ENCODE data around the gene CASS4. TPM values are rescaled to one million over a fixed set of nuclear protein-coding genes. Genes with fewer than 3 reads are reported as not detected.

The CASS4 gene
- total and polyA plus RNA-seq, 9 of the 15 experiments (the other 6 are each of a cell fraction or from before 2014, with no cell fraction given) = 8.1 to 53.8 (median 26.7) TPM

GRCh38 chr20:56468316-56469076 lies 56.4 kb downstream of the CASS4 start, which contains the start of gene RTF2 (continued):
- TF ChIP-seq MYBL2 (IDR thresholded peaks at IDR 0.05; ENCODE audit: low read depth) (no peak), MYBL2 (CRISPR knock-in tag; IDR thresholded peaks at IDR 0.05; ENCODE audit: borderline replicate concordance) (no peak), NONO (IDR thresholded peaks at IDR 0.05; ENCODE audit: low read depth in 2 of 2, low read length in 1 of 2) (no peak), HNRNPH1 (optimal IDR thresholded peaks at IDR 0.05; ENCODE audit: low read depth, low read length) (no peak), ZNF583 (CRISPR knock-in tag; IDR thresholded peaks at IDR 0.05) (no peak), STAG1 (CRISPR knock-in tag; IDR thresholded peaks at IDR 0.05; ENCODE audit: borderline replicate concordance) (no peak), RHOXF2B (CRISPR knock-in tag; conservative IDR thresholded peaks at IDR 0.05) (no peak), REST (IDR thresholded peaks at IDR 0.05; ENCODE audit: borderline replicate concordance) (no peak), REST (CRISPR knock-in tag; IDR thresholded peaks at IDR 0.05; ENCODE audit: low read depth) (no peak), ZNF77 (CRISPR knock-in tag; IDR thresholded peaks at IDR 0.05) (no peak), IRF2 (CRISPR knock-in tag; IDR thresholded peaks at IDR 0.05) (no peak)
- TF ChIP-seq, protein P1, sequence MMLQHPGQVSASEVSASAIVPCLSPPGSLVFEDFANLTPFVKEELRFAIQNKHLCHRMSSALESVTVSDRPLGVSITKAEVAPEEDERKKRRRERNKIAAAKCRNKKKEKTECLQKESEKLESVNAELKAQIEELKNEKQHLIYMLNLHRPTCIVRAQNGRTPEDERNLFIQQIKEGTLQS (IDR thresholded peaks at IDR 0.05) = no peak
- TF ChIP-seq, protein P1 (CRISPR knock-in tag; conservative IDR thresholded peaks at IDR 0.05) = no peak
- TF ChIP-seq, protein P2, sequence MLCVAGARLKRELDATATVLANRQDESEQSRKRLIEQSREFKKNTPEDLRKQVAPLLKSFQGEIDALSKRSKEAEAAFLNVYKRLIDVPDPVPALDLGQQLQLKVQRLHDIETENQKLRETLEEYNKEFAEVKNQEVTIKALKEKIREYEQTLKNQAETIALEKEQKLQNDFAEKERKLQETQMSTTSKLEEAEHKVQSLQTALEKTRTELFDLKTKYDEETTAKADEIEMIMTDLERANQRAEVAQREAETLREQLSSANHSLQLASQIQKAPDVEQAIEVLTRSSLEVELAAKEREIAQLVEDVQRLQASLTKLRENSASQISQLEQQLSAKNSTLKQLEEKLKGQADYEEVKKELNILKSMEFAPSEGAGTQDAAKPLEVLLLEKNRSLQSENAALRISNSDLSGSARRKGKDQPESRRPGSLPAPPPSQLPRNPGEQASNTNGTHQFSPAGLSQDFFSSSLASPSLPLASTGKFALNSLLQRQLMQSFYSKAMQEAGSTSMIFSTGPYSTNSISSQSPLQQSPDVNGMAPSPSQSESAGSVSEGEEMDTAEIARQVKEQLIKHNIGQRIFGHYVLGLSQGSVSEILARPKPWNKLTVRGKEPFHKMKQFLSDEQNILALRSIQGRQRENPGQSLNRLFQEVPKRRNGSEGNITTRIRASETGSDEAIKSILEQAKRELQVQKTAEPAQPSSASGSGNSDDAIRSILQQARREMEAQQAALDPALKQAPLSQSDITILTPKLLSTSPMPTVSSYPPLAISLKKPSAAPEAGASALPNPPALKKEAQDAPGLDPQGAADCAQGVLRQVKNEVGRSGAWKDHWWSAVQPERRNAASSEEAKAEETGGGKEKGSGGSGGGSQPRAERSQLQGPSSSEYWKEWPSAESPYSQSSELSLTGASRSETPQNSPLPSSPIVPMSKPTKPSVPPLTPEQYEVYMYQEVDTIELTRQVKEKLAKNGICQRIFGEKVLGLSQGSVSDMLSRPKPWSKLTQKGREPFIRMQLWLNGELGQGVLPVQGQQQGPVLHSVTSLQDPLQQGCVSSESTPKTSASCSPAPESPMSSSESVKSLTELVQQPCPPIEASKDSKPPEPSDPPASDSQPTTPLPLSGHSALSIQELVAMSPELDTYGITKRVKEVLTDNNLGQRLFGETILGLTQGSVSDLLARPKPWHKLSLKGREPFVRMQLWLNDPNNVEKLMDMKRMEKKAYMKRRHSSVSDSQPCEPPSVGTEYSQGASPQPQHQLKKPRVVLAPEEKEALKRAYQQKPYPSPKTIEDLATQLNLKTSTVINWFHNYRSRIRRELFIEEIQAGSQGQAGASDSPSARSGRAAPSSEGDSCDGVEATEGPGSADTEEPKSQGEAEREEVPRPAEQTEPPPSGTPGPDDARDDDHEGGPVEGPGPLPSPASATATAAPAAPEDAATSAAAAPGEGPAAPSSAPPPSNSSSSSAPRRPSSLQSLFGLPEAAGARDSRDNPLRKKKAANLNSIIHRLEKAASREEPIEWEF (CRISPR knock-in tag; IDR thresholded peaks at IDR 0.05) = no peak
